HG03039 (cell line): ENCODE results near the gene SIL1.

Experiments
- ATAC-seq: cut with Tn5 transposase; IDR thresholded peaks from one replicate; pipeline ENCODE4 v1.9.1; 2021; ENCODE audit warnings: mild to moderate bottlenecking, moderate library complexity; ENCODE audit not compliant: unreplicated experiment

Gene SIL1

GRCh38 chr5:138985683-138986082, 212.5 kb downstream of the SIL1 start:
- ATAC-seq = no peak

GRCh38 chr5:138985256-138985655, 212.9 kb downstream of the SIL1 start:
- ATAC-seq = no peak

- ATAC-seq = no peak
Observed at GRCh38 chr5:138983984-138984383, 214.2 kb downstream of the SIL1 start.

GRCh38 chr5:138981586-138981985, 216.6 kb downstream of the SIL1 start:
- no peak for ATAC-seq

GRCh38 chr5:138981131-138981530, 217.0 kb downstream of the SIL1 start:
- ATAC-seq = no peak

- ATAC-seq = no peak
Observed at GRCh38 chr5:138980441-138980840, 217.7 kb downstream of the SIL1 start.

- no peak for ATAC-seq
Observed at GRCh38 chr5:138979684-138980280, 218.4 kb downstream of the SIL1 start.

- no peak for ATAC-seq
Observed at GRCh38 chr5:138978581-138978980, 219.6 kb downstream of the SIL1 start.

- no peak for ATAC-seq
Observed at GRCh38 chr5:138978080-138978479, 220.1 kb downstream of the SIL1 start.

- no peak for ATAC-seq
Observed at GRCh38 chr5:138975098-138975847, 222.9 kb downstream of the SIL1 start.

- ATAC-seq = no peak
Observed at GRCh38 chr5:138974227-138975063, 223.7 kb downstream of the SIL1 start.

GRCh38 chr5:138972836-138973235, 225.3 kb downstream of the SIL1 start:
- no peak for ATAC-seq

GRCh38 chr5:138972230-138972629, 225.9 kb downstream of the SIL1 start:
- ATAC-seq = no peak

- ATAC-seq = no peak
Observed at GRCh38 chr5:138969323-138970002, 228.7 kb downstream of the SIL1 start.

GRCh38 chr5:138968601-138969000, 229.6 kb downstream of the SIL1 start:
- ATAC-seq = no peak

GRCh38 chr5:138967791-138968448, 230.2 kb downstream of the SIL1 start:
- ATAC-seq = no peak

- ATAC-seq = no peak
Observed at GRCh38 chr5:138966236-138966985, 231.8 kb downstream of the SIL1 start.

GRCh38 chr5:138965626-138966025, 232.5 kb downstream of the SIL1 start:
- ATAC-seq = no peak

GRCh38 chr5:138964647-138965201, 233.4 kb downstream of the SIL1 start:
- no peak for ATAC-seq
